Nephron progenitor cell (in vitro differentiated cells): ENCODE data around the gene HDDC2.

ENCODE experiments used
- DNase-seq: peaks from one replicate; pipeline ENCODE4 v3.0.0; 2021
- H3K27ac Mint-ChIP-seq: 2 replicates; pipeline ENCODE4 v1.8.0; 2021; ENCODE audit warnings: mild to moderate bottlenecking, moderate library complexity, mixed read lengths
- H3K27me3 Mint-ChIP-seq: 2 replicates; pipeline ENCODE4 v1.8.0; 2021; ENCODE audit warnings: mild to moderate bottlenecking, low read depth, mixed read lengths; ENCODE audit not compliant: poor library complexity
- H3K36me3 Mint-ChIP-seq: 2 replicates; pipeline ENCODE4 v1.8.0; 2021; ENCODE audit warnings: low read depth, mixed read lengths
- H3K4me1 Mint-ChIP-seq: 2 replicates; pipeline ENCODE4 v1.8.0; 2021; ENCODE audit warnings: mixed read lengths
- H3K4me3 Mint-ChIP-seq: 2 replicates; pipeline ENCODE4 v1.8.0; 2021; ENCODE audit warnings: mild to moderate bottlenecking, moderate library complexity, mixed read lengths
- H3K9me3 Mint-ChIP-seq: 2 replicates; pipeline ENCODE4 v1.8.0; 2021; ENCODE audit warnings: mild to moderate bottlenecking, moderate library complexity, mixed read lengths
- TF ChIP-seq, protein P1 (sequence below): fragments of 200-600 bp; sonication (generic); IDR thresholded peaks from 2 replicates; pipeline ENCODE4 v1.5.0; 2021; ENCODE audit warnings: antibody characterized with exemption

Gene HDDC2, protein sequence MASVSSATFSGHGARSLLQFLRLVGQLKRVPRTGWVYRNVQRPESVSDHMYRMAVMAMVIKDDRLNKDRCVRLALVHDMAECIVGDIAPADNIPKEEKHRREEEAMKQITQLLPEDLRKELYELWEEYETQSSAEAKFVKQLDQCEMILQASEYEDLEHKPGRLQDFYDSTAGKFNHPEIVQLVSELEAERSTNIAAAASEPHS

DNA sequence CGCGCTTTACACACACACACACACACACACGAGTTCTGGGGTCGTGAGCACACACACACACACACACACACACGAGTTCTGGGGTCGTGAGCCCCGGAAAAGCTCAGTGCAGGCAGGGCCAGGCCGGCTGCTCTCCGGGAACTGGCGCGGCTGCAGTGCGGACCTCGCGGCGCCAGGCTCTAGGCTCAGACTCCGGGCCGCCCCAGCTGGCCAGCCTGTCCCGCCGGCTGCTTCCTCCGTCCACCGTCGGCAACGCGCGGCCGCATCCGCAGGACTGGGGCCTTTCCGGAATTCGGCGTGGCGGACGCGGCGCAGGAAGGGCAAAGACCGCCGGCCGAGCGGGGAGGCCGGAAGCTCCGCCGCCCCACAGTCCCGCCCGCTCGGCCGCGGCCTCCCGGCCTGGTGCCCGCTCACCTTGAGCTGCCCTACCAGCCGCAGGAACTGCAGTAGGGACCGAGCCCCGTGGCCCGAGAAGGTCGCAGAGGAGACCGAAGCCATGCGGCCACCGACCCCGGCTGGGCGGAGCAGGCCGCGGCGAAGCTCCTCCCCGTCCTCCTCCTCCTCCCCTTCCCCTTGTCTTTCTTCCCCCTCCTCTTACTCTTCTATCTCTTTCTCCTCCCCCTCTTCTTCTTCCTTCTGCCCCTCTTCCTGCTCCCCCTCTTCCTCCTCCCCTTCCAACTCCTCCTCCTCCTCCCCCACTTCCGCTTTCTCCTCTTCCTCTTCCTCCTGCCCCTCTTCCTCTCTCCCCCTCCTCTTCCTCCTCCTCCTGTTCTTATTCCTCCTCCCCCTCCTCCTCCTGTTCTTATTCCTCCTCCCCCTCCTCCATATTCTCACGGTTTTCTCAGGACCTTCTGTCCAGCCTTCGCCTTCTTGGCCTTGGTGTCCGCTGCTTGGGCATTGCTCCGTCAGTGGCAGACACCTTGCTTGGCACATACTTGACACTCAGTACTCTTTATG lies at the start of gene HDDC2:
Gene HDDC2, minus strand, starts transcription at position 533 of the 957 bp plus-strand sequence. Its CDS starts 35 bp downstream, at position 498.
- TF ChIP-seq, protein P1, sequence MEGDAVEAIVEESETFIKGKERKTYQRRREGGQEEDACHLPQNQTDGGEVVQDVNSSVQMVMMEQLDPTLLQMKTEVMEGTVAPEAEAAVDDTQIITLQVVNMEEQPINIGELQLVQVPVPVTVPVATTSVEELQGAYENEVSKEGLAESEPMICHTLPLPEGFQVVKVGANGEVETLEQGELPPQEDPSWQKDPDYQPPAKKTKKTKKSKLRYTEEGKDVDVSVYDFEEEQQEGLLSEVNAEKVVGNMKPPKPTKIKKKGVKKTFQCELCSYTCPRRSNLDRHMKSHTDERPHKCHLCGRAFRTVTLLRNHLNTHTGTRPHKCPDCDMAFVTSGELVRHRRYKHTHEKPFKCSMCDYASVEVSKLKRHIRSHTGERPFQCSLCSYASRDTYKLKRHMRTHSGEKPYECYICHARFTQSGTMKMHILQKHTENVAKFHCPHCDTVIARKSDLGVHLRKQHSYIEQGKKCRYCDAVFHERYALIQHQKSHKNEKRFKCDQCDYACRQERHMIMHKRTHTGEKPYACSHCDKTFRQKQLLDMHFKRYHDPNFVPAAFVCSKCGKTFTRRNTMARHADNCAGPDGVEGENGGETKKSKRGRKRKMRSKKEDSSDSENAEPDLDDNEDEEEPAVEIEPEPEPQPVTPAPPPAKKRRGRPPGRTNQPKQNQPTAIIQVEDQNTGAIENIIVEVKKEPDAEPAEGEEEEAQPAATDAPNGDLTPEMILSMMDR: no peak
- Mint-ChIP-seq H3K4me3 (peak within 1 kb of the TSS; percentile 95), H3K27ac (peak within 1 kb of the TSS; percentile 92), H3K27me3 (no peaks in the 10 kb centered on the region), H3K4me1 (peaks cover 47% of the 10 kb centered on the region), H3K36me3 (peaks cover 35% of the 10 kb centered on the region), H3K9me3 (peaks cover 11% of the 10 kb centered on the region)
- peak; percentile 85 for DNase-seq

DNA sequence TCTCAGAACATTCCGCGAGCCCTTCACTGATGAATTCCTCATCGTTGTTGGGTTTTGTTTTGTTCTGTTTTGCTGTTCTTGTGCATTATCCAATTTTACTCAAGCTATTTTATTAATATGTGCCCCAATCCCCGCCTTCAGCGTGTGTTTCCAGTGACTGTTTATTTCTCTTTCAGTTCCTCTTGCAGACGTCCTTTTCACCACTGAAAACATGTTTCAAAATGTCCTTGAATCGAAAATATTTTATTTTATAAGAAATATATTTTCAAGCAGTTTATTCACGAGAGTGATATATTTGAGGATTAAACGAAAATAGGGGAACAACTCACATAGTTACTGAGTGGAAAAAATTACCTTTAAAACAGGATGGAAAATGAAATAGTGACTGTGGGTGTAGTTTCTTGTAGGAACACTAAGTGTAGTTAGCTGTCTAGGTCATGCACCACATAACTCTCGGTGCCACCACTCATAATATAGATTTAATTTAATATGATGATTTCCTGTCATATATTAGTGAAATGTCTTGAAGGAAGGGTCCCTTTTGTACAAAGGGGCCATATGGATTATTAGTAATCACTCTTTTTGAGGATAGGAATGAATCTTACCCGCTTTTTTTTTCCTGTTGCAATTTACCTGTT lies 45.3 kb upstream of the HDDC2 start:
- peaks cover 2% of the 10 kb centered on the region for H3K27me3 Mint-ChIP-seq
- H3K4me1 Mint-ChIP-seq: no peaks in the 10 kb centered on the region
- TF ChIP-seq, protein P1: no peak
- no peak overlapping the region for H3K4me3 Mint-ChIP-seq
- H3K9me3 Mint-ChIP-seq: peaks cover under 1% of the 10 kb centered on the region
- DNase-seq: no peak
- H3K36me3 Mint-ChIP-seq: no peaks in the 10 kb centered on the region
- H3K27ac Mint-ChIP-seq: no peak overlapping the region

DNA sequence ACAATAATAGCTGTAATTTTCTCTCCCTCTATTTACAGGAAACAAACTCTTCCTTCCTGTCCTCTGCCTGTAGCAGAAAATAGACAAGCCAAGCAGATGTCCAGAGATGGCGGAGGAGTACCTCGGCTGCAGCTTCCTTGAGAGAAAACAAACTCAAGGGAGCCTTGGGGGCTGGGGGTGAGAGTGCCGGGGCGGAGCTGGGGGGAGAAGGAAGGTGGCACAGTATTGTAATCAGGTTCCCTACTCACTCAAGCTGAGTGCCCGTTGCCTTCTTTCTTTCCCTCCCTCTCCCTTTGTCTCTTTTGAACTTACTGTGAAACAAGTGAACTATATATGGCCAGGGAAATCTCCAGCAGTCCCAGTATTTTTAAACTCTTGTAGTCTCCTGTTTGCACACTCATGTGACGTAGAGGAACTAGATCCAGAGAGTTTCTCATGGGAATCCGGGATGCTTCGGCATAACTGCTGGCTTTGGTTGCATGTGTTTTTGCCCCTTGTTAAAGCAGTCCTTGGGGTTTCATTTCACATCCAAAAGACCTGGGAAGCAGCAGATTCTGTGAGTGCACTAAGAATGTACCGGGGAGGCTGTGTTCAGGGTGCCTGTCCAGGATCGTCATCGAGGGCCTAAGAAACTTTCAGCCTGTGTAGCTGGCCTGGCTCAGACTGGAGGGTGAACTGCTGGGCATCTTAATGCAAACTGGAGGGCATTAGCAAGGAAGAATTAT lies 44.6 kb upstream of the HDDC2 start:
- no peaks in the 10 kb centered on the region for H3K36me3 Mint-ChIP-seq
- H3K27ac Mint-ChIP-seq: no peak overlapping the region
- DNase-seq: no peak
- TF ChIP-seq, protein P1: no peak
- H3K4me3 Mint-ChIP-seq: no peak overlapping the region
- no peaks in the 10 kb centered on the region for H3K4me1 Mint-ChIP-seq
- H3K9me3 Mint-ChIP-seq: peaks cover 4% of the 10 kb centered on the region
- H3K27me3 Mint-ChIP-seq: peaks cover 2% of the 10 kb centered on the region

DNA sequence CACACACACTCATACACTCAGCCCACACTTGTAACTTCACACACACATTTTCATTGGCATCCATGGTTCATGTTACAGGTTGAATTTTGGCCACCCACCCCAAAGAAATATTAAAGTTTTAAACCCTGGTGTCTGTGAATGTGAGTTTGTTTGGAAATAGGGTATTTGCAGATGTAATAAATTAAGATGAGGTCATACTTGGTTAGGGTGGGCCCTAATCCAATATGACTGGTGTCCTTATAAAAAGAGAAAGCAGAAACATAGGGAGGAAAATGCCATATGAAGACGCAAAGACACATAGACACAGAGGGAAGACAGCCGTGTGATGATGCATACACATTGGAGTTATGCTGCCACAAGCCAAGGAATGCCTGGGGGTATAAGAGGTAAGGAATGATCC lies 39.7 kb upstream of the HDDC2 start:
- peaks cover 4% of the 10 kb centered on the region for H3K9me3 Mint-ChIP-seq
- TF ChIP-seq, protein P1: no peak
- peaks cover 2% of the 10 kb centered on the region for H3K27me3 Mint-ChIP-seq
- H3K4me1 Mint-ChIP-seq: no peaks in the 10 kb centered on the region
- no peak overlapping the region for H3K27ac Mint-ChIP-seq
- H3K36me3 Mint-ChIP-seq: no peaks in the 10 kb centered on the region
- DNase-seq: no peak
- no peak overlapping the region for H3K4me3 Mint-ChIP-seq

DNA sequence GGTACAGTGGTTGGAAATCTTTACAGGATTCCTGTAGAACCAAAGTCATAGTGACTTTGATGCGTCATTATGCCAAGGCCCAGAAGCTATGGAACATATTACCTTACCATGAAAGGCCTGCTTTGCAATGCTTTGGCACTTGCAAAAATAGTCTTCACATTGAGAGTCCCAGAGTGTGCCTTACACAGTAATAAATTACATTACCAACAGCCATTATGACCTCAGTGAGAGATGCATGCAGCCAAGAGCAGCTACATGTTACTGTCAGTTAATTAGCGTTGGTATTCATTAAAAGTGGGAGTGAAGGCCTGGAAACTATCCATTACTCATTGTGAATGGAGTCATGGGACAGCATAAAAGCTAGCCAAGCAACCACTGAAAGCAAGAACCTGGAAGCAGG lies 39.2 kb upstream of the HDDC2 start:
- no peaks in the 10 kb centered on the region for H3K4me1 Mint-ChIP-seq
- TF ChIP-seq, protein P1: no peak
- no peak overlapping the region for H3K27ac Mint-ChIP-seq
- peaks cover 4% of the 10 kb centered on the region for H3K9me3 Mint-ChIP-seq
- H3K27me3 Mint-ChIP-seq: peaks cover 2% of the 10 kb centered on the region
- H3K4me3 Mint-ChIP-seq: no peak overlapping the region
- no peaks in the 10 kb centered on the region for H3K36me3 Mint-ChIP-seq
- no peak for DNase-seq
